Occipital lobe (tissue), 2 donors: ENCODE data around the gene SLC11A2. TPM values are rescaled to one million over a fixed set of nuclear protein-coding genes. Genes with fewer than 3 reads are reported as not detected.

Experiments
- DNase-seq: peaks from one replicate; lab custom pipeline; 2025; lab: John Stamatoyannopoulos, UW
- total RNA-seq: library from RNA; depleted of rRNA; stranded (reverse); fragments of >200 nt; gene quantifications from one replicate; pipeline ENCODE4 v1.2.3, GENCODE V29; 2014

The SLC11A2 gene
- 96.7 TPM for total RNA-seq

GRCh38 chr12:51025836-51026638, at the start of gene SLC11A2:
Gene SLC11A2, minus strand, starts transcription at chr12:51026384. Its CDS starts 15,656 bp downstream, at chr12:51010728.
- peak; percentile 94 for DNase-seq

GRCh38 chr12:51075390-51075789, 49.2 kb upstream of the SLC11A2 start:
- DNase-seq: no peak

- no peak for DNase-seq
Observed at GRCh38 chr12:51071663-51072062, 45.5 kb upstream of the SLC11A2 start.

- no peak for DNase-seq
Observed at GRCh38 chr12:51070004-51070403, 43.8 kb upstream of the SLC11A2 start.

- no peak for DNase-seq
Observed at GRCh38 chr12:51067771-51068170, 41.6 kb upstream of the SLC11A2 start.

- no peak for DNase-seq
Observed at GRCh38 chr12:51067229-51067628, 41.0 kb upstream of the SLC11A2 start.

GRCh38 chr12:51065530-51065929, 39.3 kb upstream of the SLC11A2 start:
- DNase-seq: no peak

GRCh38 chr12:51062631-51063397, 36.6 kb upstream of the SLC11A2 start:
- DNase-seq: no peak

- no peak for DNase-seq
Observed at GRCh38 chr12:51059086-51059485, 32.9 kb upstream of the SLC11A2 start.

GRCh38 chr12:51056242-51056641, 30.1 kb upstream of the SLC11A2 start:
- no peak for DNase-seq

GRCh38 chr12:51055060-51055459, 28.9 kb upstream of the SLC11A2 start:
- DNase-seq: no peak

GRCh38 chr12:51051787-51052186, 25.6 kb upstream of the SLC11A2 start:
- no peak for DNase-seq

- DNase-seq: no peak
Observed at GRCh38 chr12:51049525-51049924, 23.3 kb upstream of the SLC11A2 start.

- DNase-seq: no peak
Observed at GRCh38 chr12:51048661-51049251, 22.6 kb upstream of the SLC11A2 start.

GRCh38 chr12:51047655-51048540, 21.7 kb upstream of the SLC11A2 start, which contains the start of gene LETMD1:
Gene LETMD1, plus strand, starts transcription at chr12:51048327. Its CDS starts 30 bp downstream, at chr12:51048357.
- peak; percentile 97 for DNase-seq

DNA sequence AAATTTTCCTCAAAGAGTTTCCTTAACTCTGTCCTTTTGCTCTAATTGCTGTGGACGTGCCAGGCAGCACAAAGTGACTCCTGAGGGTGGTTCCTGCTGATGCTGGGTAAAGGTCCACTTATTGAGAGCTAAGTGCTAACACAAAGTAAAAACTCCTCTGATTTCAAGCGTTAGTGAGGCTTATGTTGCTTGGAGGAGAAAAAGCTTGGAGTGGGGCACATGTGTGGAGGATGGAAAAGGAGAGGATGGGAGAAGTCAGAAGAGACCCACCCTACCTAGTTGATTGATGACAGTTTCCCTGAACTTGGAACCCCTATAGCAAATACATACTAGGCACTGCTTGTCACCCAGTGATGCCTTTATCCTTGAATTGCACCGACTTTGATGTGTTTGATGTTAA, 10.1 kb upstream of the SLC11A2 start:
- DNase-seq: no peak

DNA sequence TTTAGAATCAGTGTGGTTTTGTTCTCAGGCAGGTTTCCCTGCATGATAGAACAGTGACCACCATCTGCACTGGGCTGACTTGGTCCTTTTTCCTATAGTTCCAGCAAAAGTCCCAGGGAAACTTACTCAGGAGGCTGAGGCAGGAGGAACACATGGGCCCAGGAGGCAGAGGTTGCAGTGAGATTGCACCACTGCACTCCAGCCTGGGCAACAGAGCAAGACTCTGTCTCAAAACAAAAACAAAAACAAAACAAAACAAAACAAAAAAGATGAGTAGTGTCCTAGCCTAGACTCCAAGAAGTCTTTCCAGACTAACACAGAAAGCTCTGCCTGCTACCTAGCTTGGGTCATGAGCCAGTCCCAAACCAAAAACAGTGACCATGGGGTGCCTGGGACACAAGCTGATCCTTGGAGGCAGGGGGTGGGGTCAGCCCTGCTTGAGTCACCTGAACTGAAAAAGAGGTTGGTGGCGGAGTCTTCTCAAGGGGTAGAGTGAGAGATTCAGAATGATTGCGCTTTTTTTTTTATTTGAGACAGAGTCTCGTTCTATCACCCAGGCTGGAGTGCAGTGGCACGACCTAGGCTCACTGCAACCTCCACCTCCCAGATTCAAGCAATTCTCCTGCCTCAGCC, 7.4 kb upstream of the SLC11A2 start:
- no peak for DNase-seq

- no peak for DNase-seq
Observed at GRCh38 chr12:51033048-51033447, 6.9 kb upstream of the SLC11A2 start.

DNA sequence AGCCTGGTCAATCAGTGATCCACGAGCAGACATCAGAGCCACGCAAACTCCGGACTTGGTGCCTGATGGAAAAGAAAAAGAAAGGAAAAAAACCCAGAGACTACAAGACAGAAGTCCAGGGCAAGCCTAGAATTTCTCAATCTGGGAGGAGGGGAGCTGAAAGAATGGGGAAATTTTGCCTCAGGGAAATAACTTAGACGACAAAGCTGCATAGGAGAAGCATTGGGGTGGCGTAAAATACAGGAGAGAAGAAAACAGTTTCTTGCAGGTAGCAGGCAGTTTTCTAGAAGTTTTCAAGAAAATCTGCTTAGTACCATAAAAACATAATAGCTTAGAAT, 2.6 kb upstream of the SLC11A2 start:
- no peak for DNase-seq

GRCh38 chr12:51028126-51028812, 2.1 kb upstream of the SLC11A2 start:
- DNase-seq: no peak
